GM12872 (cell line): ENCODE results near the gene SCN2B.
A peak's percentile ranks its signal among the peaks of the same experiment; 100 is the strongest.

Experiments
- CTCF ChIP-seq: IDR thresholded peaks from 3 replicates; pipeline ENCODE4 v1.5.1; 2011; ENCODE audit warnings: low read depth, mild to moderate bottlenecking, low read length, moderate library complexity; ENCODE audit not compliant: insufficient read depth

Gene SCN2B

DNA sequence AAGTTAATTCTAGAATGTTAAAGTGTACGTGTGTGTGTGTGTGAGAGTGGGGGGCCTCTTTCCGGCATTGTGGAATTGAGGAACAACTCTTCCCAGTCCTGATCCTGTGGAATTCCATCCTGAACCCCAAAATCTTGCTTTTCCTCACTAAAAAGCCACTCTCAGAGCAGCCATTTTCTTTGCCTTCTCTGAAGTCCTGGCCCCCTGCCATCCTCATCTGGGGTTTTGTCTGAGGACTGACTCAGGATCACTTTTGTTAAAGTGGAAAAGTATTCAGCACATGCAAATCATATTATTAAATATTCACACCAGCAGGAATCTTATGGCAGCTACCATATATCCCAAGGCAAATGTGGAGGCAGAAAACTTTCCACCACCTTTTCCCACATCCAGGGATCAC is 27.6 kb downstream of the SCN2B start:
- no peak for TF ChIP-seq CTCF

DNA sequence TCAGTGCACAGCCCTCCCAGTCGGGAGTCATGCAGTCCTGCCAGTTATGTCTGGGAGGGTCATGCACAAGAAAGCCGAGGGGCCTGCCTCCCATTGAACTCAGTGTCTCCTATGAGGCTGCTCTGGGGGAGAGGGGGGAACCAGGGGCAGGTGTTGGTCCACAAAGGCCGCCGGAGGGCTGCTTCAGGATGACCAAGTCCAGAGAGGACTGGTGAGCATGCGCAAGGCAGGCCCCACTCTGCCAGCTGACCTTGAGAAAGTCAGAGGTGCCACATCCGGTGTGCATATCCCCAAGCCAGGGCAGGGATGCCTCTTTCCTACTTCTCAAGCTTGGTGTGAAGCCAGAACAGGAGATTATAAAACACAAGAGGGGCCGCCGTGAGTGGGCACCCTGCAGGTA is 28.2 kb downstream of the SCN2B start:
- no peak for TF ChIP-seq CTCF

GRCh38 chr11:118147502-118147901 is 28.9 kb downstream of the SCN2B start:
- no peak for TF ChIP-seq CTCF

GRCh38 chr11:118146554-118146953 is 29.9 kb downstream of the SCN2B start:
- no peak for TF ChIP-seq CTCF

DNA sequence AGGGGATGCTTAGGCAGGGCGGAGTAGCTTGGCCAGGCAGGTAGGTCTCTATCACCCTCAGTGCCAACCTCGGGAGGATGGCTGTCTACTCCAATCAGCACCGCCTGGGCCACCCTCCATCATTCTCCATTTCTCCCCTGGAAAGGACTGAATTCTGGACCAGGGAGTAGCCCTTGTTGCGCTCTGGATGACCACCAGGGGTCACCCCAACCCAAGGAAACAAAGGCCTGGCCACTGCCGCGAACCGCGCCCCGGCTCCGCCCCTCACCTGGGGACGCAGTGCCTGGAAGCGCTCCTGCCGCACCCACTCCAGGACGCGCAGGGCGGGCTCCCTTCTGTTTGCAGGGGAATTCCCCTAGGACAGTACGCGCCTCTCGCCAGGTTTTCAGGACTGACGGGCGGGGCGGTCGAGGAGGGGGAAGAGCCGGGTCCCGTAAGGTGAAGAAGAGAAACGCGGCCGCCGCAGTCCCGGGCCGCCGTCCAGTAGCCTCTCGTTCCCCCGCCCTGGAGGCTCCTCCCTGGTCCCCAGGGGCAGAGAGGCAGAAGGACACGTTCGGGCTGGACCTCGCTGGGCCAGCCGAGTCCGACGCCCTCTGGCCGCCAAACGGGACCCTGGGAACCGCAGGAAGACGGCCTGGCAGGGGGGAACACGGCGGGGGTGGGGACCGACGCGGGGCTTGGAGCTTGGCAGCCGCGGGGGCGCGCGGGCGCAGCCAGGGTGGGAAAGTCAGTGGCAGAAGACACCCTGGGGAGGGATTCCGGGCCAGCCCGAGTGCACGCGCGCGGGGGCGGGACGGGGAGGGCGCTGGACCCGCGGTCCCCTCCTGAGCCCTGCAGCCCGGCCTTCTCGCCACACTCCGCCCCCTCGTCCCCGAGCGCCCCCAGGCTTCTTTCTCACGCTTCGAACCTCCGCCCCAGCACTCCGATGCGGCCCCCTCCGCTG is 30.9 kb downstream of the SCN2B start:
- peak; percentile 88 for TF ChIP-seq CTCF

GRCh38 chr11:118144301-118145268 is 31.9 kb downstream of the SCN2B start:
- no peak for TF ChIP-seq CTCF

DNA sequence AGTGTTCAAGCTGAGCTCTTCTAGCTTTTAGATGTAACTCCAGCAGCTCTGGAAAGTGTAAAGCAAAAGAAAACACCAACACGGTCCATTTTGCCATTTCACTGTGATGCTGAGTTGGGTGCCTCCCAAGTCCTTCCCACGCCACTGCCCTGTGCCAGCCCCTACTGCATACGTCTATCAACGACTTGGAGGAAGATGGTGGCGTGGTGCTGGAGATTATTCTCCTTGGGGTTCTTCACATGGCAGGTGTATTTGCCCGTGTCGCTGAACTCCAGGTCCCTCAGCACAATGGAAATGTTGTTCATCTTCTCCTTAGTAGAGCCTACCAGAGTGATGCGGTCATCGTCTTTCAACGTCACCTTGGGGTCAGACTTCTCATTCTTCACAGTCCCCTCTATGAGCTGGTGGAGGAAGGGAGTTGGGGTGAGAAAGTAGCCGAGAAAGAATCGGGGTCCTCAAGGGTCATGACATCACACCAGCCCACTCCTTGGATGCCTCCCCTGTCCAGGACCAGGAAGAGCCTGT is 32.7 kb downstream of the SCN2B start:
- TF ChIP-seq CTCF: no peak
